A549 (cell line): Measurements from ENCODE around the gene JUP. TPM values are rescaled to one million over a fixed set of nuclear protein-coding genes. Genes with fewer than 3 reads are reported as not detected.

ENCODE experiments used
- ATAC-seq, 2 experiments: fragments of 200-7000 bp in 1 of 2; fragments of >200 bp in 1 of 2; cut with Nextera tagmentation in 1 of 2; cut with Tn5 transposase in 1 of 2; 3 replicates each; pipeline versions ENCODE4 v1.8.0 to v1.9.1; 2018 to 2020; ENCODE audit warnings: mild to moderate bottlenecking in 1 of 2, moderate library complexity in 1 of 2
- CTCF ChIA-PET: fragments of 300-600 bp; sonication (Branson Sonifier 250); formaldehyde crosslinking; extraction: SDS; loops from one replicate; lab custom pipeline; 2021; ENCODE audit warnings: antibody characterized with exemption, inconsistent platforms; lab: Yijun Ruan, JAX
- POLR2A ChIA-PET: fragments of 350-600 bp; formaldehyde crosslinking; extraction: SDS; loops from one replicate; lab custom pipeline; 2021; ENCODE audit warnings: antibody characterized with exemption, inconsistent platforms; lab: Yijun Ruan, JAX
- DNase-seq, 2 experiments: peaks; one replicate each; pipeline versions ENCODE4 v3.0.0 to v3.0.0-alpha.2; 2011 to 2016; ENCODE audit warnings: low read depth in 1 of 2, low spot score in 1 of 2
- FAIRE-seq: peaks from 2 replicates; lab custom pipeline; 2011; peaks lifted over from hg19 to GRCh38; lab: Jason Lieb, UNC
- H3K27ac ChIP-seq, 2 experiments: fragments of >200 bp; sonication (Bioruptor Twin); formaldehyde crosslinking; 3 replicates each; pipeline ENCODE4 v1.5.1; 2016 to 2017
- H3K4me1 ChIP-seq: fragments of >200 bp; sonication (Bioruptor Twin); formaldehyde crosslinking; 3 replicates; pipeline ENCODE4 v1.6.1; 2016
- H3K4me2 ChIP-seq: fragments of >200 bp; sonication (Bioruptor Twin); formaldehyde crosslinking; 3 replicates; pipeline ENCODE4 v1.6.1; 2016
- H3K4me3 ChIP-seq: fragments of >200 bp; sonication (Bioruptor Twin); formaldehyde crosslinking; 3 replicates; pipeline ENCODE4 v1.5.1; 2016
- H3K9me3 ChIP-seq: fragments of >200 bp; sonication (Bioruptor Twin); formaldehyde crosslinking; 3 replicates; pipeline ENCODE4 v1.6.1; 2016
- CBX2 ChIP-seq: fragments of 200-600 bp; sonication (generic); IDR thresholded peaks from 2 replicates; pipeline ENCODE4 v1.6.1; 2016; ENCODE audit warnings: low read depth, mild to moderate bottlenecking, borderline replicate concordance
- CEBPB ChIP-seq, 2 experiments: fragments of >200 bp in 1 of 2; sonication (Bioruptor Twin) in 1 of 2; formaldehyde crosslinking in 1 of 2; IDR thresholded peaks; 2 replicates each; pipeline ENCODE4 v1.6.1; 2012 to 2016
- CHD2 ChIP-seq: fragments of 150-350 bp; IDR thresholded peaks from 2 replicates; pipeline ENCODE4 v1.6.1; 2014; ENCODE audit warnings: low read length; ENCODE audit not compliant: partially characterized antibody
- EP300 ChIP-seq, 2 experiments: fragments of >200 bp; sonication (Bioruptor Twin); formaldehyde crosslinking; IDR thresholded peaks; 2 replicates in 1 of 2; 3 replicates in 1 of 2; pipeline ENCODE4 v1.6.1; 2016 to 2017
- FOSB ChIP-seq: fragments of 250-450 bp; sonication (Bioruptor Pico); IDR thresholded peaks from 2 replicates; pipeline ENCODE4 v1.5.0; 2020; ENCODE audit warnings: mild to moderate bottlenecking, moderate library complexity
- FOSL2 ChIP-seq, 2 experiments: fragments of 450-650 bp in 1 of 2; fragments of >200 bp in 1 of 2; sonication (Bioruptor Twin) in 1 of 2; formaldehyde crosslinking; IDR thresholded peaks; 2 replicates each; pipeline versions ENCODE4 v1.5.0 to v1.6.1; 2016 to 2020; ENCODE audit warnings: mild to moderate bottlenecking in 1 of 2, moderate library complexity in 1 of 2
- GATA3 ChIP-seq: IDR thresholded peaks from 2 replicates; pipeline ENCODE4 v1.6.1; 2012; ENCODE audit warnings: borderline replicate concordance
- HDAC2 ChIP-seq: fragments of 200-600 bp; sonication (generic); IDR thresholded peaks from 2 replicates; pipeline ENCODE4 v1.6.1; 2016
- HOXA7 ChIP-seq: fragments of 250-450 bp; sonication (Bioruptor Pico); IDR thresholded peaks from 2 replicates; pipeline ENCODE4 v1.5.0; 2020; ENCODE audit warnings: mild to moderate bottlenecking, moderate library complexity
- HOXB13 ChIP-seq: fragments of 250-450 bp; sonication (Bioruptor Pico); IDR thresholded peaks from 2 replicates; pipeline ENCODE4 v1.5.0; 2020; ENCODE audit warnings: low read depth, mild to moderate bottlenecking, moderate library complexity
- JUN ChIP-seq, 2 experiments: fragments of >200 bp; sonication (Bioruptor Twin); formaldehyde crosslinking; IDR thresholded peaks; 2 replicates in 1 of 2; 3 replicates in 1 of 2; pipeline ENCODE4 v1.6.1; 2016 to 2017
- JUNB ChIP-seq: fragments of >200 bp; sonication (Bioruptor Twin); formaldehyde crosslinking; IDR thresholded peaks from 2 replicates; pipeline ENCODE4 v1.6.1; 2016
- KDM1A ChIP-seq: fragments of 200-600 bp; sonication (generic); IDR thresholded peaks from 2 replicates; pipeline ENCODE4 v1.6.1; 2016; ENCODE audit warnings: low read depth, mild to moderate bottlenecking
- MAFK ChIP-seq: fragments of 450-650 bp; IDR thresholded peaks from 2 replicates; pipeline ENCODE4 v1.6.1; 2014; ENCODE audit not compliant: partially characterized antibody
- MYC ChIP-seq: IDR thresholded peaks from 2 replicates; pipeline ENCODE4 v1.6.1; 2012; ENCODE audit warnings: mild to moderate bottlenecking, inconsistent platforms, low read length, improper control_type of control experiment, borderline replicate concordance
- NFE2L2 ChIP-seq: fragments of 150-350 bp; conservative IDR thresholded peaks from 2 replicates; pipeline ENCODE4 v1.6.1; 2014; ENCODE audit warnings: low read length
- NR3C1 ChIP-seq: fragments of >200 bp; sonication (Bioruptor Twin); formaldehyde crosslinking; IDR thresholded peaks from 3 replicates; pipeline ENCODE4 v1.6.1; 2017
- PHF8 ChIP-seq: fragments of 200-600 bp; sonication (generic); IDR thresholded peaks from 2 replicates; pipeline ENCODE4 v1.6.1; 2016; ENCODE audit warnings: low read depth, mild to moderate bottlenecking, antibody characterized with exemption, moderate library complexity, borderline replicate concordance
- RARB ChIP-seq: fragments of 250-450 bp; sonication (Bioruptor Pico); IDR thresholded peaks from 2 replicates; pipeline ENCODE4 v1.8.0; 2021; ENCODE audit warnings: mild to moderate bottlenecking, moderate library complexity
- RNF2 ChIP-seq: fragments of 200-600 bp; sonication (generic); IDR thresholded peaks from 2 replicates; pipeline ENCODE4 v1.6.1; 2016; ENCODE audit warnings: low read depth, mild to moderate bottlenecking, antibody characterized with exemption, moderate library complexity, borderline replicate concordance
- SREBF2 ChIP-seq: fragments of 450-650 bp; IDR thresholded peaks from 2 replicates; pipeline ENCODE4 v1.6.1; 2014; ENCODE audit warnings: mild to moderate bottlenecking, moderate library complexity
- ZC3H11A ChIP-seq: fragments of 450-650 bp; IDR thresholded peaks from 2 replicates; pipeline ENCODE4 v1.6.1; 2014; ENCODE audit warnings: antibody characterized with exemption, mild to moderate bottlenecking
- ZFP36 ChIP-seq: fragments of 450-650 bp; IDR thresholded peaks from 2 replicates; pipeline ENCODE4 v1.6.1; 2014; ENCODE audit warnings: borderline replicate concordance; ENCODE audit not compliant: partially characterized antibody
- WGBS: methylation state at CpG from one replicate; pipeline ENCODE4 v1.1.6; 2017; ENCODE audit errors: missing lambda C conversion rate; 5-methylcytosine and 5-hydroxymethylcytosine counted together
- polyA plus RNA-seq, 4 experiments: library from polyadenylated mRNA; depleted of rRNA in 3 of 4; stranded (reverse); fragments of >200 nt; fragmentation: RNase III in 1 of 4; extraction: RNeasy Plus Mini Kit Qiagen cat#74134 plus additional on column Dnase treatment in 1 of 4; gene quantifications; 2 replicates in 3 of 4; 3 replicates in 1 of 4; pipeline ENCODE4 v1.2.3, GENCODE V29; 2011 to 2017
- TF ChIP-seq, protein P1 (sequence below): fragments of >200 bp; sonication (Bioruptor Twin); formaldehyde crosslinking; IDR thresholded peaks from 3 replicates; pipeline ENCODE4 v1.5.1; 2016
- TF ChIP-seq, protein P2 (sequence below): fragments of 450-650 bp; IDR thresholded peaks from 2 replicates; pipeline ENCODE4 v1.6.1; 2014; ENCODE audit warnings: antibody characterized with exemption

The JUP gene
- polyA plus RNA-seq, 2 of the 4 experiments (the other 2 are of a cell fraction): 54.8 to 107 TPM

DNA sequence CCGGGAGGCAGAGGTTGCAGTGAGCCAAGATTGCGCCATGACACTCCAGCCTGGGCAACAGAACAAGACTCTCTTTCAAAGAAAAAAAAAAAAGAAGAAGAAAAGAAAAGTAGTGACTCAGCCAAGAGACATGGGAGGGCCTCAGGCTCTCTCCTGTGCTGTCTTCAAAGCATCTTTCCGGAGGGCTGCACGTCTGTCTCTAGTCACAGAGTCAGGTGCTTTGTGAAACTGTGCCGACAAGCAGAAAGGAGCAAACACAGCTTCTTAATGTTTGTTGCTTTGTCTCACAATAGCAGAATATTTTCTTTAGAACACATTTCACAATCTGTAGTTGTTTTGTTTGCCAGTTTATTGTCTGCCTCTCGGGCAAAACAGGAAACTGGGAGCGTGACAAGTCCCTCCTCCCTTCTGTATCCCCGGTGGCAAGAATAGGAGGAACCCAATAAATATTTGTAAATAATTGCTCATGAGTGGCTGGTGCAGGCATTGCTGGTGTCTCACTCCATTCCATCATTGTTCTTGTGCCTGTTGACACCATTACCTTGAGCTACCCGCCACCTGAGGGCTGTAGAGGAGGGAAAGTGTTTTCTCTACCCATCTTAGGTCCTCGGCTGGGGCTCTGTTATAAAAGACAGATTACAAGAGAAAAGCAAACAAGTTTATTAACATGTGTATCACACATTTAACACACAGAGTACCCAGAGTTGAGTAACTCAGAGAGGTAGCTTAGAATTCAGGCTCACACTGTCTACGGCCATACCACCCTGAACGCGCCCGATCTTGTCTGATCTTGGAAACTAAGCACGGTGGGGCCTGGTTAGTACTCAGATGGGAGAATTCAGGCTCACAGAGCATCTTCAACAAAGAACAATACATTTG, 68.9 kb downstream of the JUP start:
- ATAC-seq: peak; percentile 80 to 84
- 47% methylated on average over 15 of the region's 15 CpGs for WGBS
- POLR2A ChIA-PET: interaction anchor here (1.4 to 1.9 kb wide), 2 partner anchors 16 to 29 kb away, joined by 10 to 15 read pairs; partner anchors contain the start of genes EIF1 and HAP1
- Histone ChIP-seq H3K4me2 (peak overlapping the region; percentile 73), H3K4me1 (peaks cover 20% of the 10 kb centered on the region), H3K9me3 (no peaks in the 10 kb centered on the region), H3K27ac (peak overlapping the region; percentile 34 to 65), H3K4me3 (no peak overlapping the region)
- CTCF ChIA-PET: interaction anchor here (0.6 to 96.0 kb wide), 9 partner anchors 10 to 242 kb away, joined by 3 to 3262 read pairs (median 5); partner anchors contain the start of genes EIF1, FKBP10, JUP and P3H4
- peak; percentile 65 for FAIRE-seq
- TF ChIP-seq, protein P1, sequence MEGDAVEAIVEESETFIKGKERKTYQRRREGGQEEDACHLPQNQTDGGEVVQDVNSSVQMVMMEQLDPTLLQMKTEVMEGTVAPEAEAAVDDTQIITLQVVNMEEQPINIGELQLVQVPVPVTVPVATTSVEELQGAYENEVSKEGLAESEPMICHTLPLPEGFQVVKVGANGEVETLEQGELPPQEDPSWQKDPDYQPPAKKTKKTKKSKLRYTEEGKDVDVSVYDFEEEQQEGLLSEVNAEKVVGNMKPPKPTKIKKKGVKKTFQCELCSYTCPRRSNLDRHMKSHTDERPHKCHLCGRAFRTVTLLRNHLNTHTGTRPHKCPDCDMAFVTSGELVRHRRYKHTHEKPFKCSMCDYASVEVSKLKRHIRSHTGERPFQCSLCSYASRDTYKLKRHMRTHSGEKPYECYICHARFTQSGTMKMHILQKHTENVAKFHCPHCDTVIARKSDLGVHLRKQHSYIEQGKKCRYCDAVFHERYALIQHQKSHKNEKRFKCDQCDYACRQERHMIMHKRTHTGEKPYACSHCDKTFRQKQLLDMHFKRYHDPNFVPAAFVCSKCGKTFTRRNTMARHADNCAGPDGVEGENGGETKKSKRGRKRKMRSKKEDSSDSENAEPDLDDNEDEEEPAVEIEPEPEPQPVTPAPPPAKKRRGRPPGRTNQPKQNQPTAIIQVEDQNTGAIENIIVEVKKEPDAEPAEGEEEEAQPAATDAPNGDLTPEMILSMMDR: no peak
- TF ChIP-seq ZC3H11A (no peak), JUN (IDR thresholded peaks at IDR 0.05) (peak in 1 of 2 experiments; percentile 53; a peak in 1 of 5 replicates), FOSL2 (IDR thresholded peaks at IDR 0.05) (no peak), FOSL2 (CRISPR knock-in tag; IDR thresholded peaks at IDR 0.05) (peak; percentile 29; the same call in 1 of the 2 replicates), CHD2 (no peak), ZFP36 (no peak), HOXB13 (CRISPR knock-in tag) (no peak), SREBF2 (no peak), CEBPB (IDR thresholded peaks at IDR 0.05) (peak; percentile 48 to 70; a peak in 3 of 4 replicates), PHF8 (no peak), EP300 (IDR thresholded peaks at IDR 0.05) (0 out of 5 replicates have a peak, but pooled peaks of 1 of the 2 experiments have one; percentile 29)
- peak in 1 of 2 experiments; percentile 70 for DNase-seq

DNA sequence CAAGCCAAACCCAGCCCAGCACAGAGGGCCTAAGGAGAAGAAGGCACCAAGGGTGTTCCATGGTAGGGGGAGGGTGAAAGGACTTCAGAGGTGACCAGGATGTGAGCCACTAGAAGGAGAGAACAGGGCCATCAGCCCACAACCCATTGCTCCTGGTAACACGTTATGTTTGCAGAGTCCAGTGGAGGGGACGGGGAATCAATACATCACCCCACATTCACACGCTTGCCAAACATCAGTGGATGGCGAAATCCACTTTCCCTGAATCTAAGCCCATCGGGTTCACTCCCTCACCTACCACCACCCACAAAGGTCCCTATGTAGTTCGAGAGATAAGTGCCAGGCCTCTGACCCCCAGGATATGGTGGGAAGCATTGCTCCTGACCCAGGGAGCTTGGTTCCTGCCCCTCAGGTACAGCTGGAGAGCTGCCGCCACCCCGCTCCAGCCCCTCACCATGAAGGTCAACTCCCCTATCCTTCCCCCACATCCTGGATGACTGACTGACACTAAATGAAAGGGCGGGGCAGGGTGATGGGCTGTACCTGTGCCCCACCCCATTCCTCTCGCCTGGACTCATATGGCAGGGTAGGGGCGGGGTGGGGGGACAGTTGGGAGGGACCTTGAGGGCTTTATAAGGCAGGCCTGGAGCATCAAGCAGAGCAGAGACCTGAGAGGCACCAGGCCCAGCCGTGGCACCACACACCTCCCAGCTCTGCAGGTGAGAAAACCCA, 74.7 kb downstream of the JUP start, which contains the start of gene GAST:
Gene GAST, plus strand, starts transcription at position 663 of the 732 bp plus-strand sequence. CDS start 3,106 bp downstream, outside the sequence.
- H3K4me2 ChIP-seq: no peak within 1 kb of the TSS
- ATAC-seq (no peak), DNase-seq (no peak), FAIRE-seq (no peak)
- 0 out of 6 replicates have a peak within 1 kb of the TSS, but pooled peaks of 1 of the 2 experiments have one; percentile 8 for H3K27ac ChIP-seq
- no peak within 1 kb of the TSS for H3K4me3 ChIP-seq
- POLR2A ChIA-PET: no interaction called here
- no peaks in the 10 kb centered on the region for H3K9me3 ChIP-seq
- 86% methylated on average over 10 of the region's 12 CpGs for WGBS
- CTCF ChIA-PET: interaction anchor here (0.6 to 96.0 kb wide), 7 partner anchors 9 to 348 kb away, joined by 3 to 3262 read pairs (median 4); partner anchors contain the start of genes EIF1, FKBP10, JUP and P3H4
- H3K4me1 ChIP-seq: peaks cover 3% of the 10 kb centered on the region
- no peak for TF ChIP-seq FOSB (CRISPR knock-in tag)
- TF ChIP-seq CEBPB (IDR thresholded peaks at IDR 0.05): no peak
- no peak for TF ChIP-seq CBX2
- TF ChIP-seq KDM1A: no peak
- TF ChIP-seq RNF2: no peak
- TF ChIP-seq NFE2L2: no peak
- TF ChIP-seq MYC: no peak
- no peak for TF ChIP-seq GATA3
- TF ChIP-seq ZFP36: no peak
- TF ChIP-seq JUNB: no peak
- TF ChIP-seq HOXB13 (CRISPR knock-in tag): no peak
- no peak for TF ChIP-seq HDAC2
- TF ChIP-seq, protein P2, sequence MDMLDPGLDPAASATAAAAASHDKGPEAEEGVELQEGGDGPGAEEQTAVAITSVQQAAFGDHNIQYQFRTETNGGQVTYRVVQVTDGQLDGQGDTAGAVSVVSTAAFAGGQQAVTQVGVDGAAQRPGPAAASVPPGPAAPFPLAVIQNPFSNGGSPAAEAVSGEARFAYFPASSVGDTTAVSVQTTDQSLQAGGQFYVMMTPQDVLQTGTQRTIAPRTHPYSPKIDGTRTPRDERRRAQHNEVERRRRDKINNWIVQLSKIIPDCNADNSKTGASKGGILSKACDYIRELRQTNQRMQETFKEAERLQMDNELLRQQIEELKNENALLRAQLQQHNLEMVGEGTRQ: no peak
- no peak for TF ChIP-seq MAFK
- TF ChIP-seq NR3C1: no peak
- TF ChIP-seq RARB (CRISPR knock-in tag): no peak
- no peak for TF ChIP-seq HOXA7 (CRISPR knock-in tag)
